GM19438 (cell line): ENCODE results near the gene ECE1.
"Not testable (repeated sequence)": the region's sequence is repeated elsewhere in the genome, so short reads cannot be mapped to it uniquely, and the experiment has no call there.

Experiments used
- ATAC-seq: cut with Tn5 transposase; IDR thresholded peaks from one replicate; pipeline ENCODE4 v1.9.1; 2021; ENCODE audit warnings: low read depth; ENCODE audit not compliant: unreplicated experiment

Gene ECE1

DNA sequence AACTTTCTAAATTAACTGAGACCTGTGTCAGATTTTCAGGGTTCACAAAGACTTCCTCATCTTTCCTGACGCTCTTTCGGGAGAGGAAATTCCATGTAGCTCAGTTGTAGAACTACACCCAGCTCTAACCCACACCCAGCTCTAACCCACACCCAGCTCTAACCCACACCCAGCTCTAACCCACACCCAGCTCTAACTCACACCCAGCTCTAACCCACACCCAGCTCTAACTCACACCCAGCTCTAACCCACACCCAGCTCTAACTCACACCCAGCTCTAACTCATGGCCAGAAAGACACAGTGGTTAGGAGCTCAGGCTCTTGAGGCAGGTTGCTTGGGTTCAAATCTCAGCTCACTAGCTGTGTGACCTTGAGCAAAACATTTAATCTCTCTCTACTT, 99.5 kb downstream of the ECE1 start:
- ATAC-seq, result not testable (repeated sequence)

DNA sequence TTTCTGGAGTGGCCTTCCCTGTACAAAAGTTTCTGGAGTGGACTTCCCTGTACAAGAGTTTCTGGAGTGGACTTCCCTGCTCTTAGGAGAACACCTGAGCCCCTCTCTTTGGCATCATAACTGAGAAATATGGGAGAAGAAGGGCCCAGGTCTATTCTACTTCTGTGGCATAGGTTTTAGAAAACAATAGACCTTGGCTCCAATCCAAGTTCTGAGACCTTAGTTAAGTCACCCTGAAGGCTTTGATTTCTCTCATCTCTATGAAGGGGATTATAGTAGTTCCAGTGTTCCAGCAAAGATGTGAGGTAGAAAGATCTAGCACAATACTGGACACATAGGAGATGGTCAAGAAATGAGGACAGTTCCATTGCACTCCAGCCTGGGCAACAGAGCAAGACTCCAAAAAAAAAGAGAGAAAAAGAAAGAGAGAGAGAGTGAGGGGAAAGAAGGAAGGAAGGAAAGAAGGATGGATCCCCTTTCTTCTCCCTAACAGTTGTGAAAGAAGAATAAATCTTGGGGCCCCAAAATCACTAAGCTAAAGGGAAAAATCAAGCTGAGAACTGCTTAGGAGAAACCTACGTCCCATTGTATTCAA, 100.3 kb downstream of the ECE1 start:
- ATAC-seq, result no peak

DNA sequence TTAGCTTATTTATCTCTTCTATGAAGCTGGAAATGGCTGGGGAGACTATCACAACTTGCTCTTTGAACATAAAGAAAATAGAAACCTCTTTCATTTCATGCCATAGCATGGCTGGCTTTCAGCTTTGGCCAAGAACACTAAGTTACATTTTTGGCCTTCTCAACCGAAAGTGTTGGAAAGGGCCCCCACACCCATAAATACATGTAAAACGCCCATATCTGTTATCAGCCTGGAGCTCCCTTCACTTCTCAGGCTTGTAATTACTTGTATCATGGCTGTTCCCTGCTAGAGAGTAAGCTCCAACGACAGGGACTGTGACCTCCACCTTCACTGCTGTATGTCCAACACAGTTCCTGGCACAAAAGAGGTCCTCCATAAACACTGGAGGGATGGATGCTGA, 100.8 kb downstream of the ECE1 start:
- ATAC-seq, result no peak

GRCh38 chr1:21188235-21188634, 102.0 kb downstream of the ECE1 start:
- no peak for ATAC-seq

DNA sequence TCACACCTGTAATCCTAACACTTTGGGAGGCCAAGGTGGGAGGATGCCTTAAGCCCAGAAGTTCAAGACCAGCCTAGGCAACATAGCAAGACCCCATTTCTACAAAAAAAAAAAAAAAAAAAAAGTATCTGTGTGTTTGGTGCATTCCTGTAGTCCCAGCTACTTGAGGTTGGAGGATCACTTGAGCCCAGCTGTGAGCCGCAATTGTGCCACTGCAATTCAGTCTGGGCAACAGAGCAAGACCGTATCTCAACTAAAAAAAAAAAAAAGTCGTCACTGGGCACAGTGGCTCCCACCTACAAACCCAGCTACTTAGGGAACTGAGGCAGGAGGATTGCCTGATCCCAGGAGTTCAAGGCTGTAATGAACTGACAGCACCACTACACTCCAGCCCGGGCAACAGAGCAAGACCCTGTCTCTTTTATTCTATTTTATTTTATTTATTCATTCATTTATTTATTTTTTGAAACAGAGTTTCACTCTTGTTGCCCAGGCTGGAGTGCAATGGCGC, 105.0 kb downstream of the ECE1 start:
- ATAC-seq, result no peak

- no peak for ATAC-seq
Measured at GRCh38 chr1:21184276-21184675, 106.0 kb downstream of the ECE1 start.

GRCh38 chr1:21182181-21182731, 108.0 kb downstream of the ECE1 start:
- ATAC-seq, result no peak

DNA sequence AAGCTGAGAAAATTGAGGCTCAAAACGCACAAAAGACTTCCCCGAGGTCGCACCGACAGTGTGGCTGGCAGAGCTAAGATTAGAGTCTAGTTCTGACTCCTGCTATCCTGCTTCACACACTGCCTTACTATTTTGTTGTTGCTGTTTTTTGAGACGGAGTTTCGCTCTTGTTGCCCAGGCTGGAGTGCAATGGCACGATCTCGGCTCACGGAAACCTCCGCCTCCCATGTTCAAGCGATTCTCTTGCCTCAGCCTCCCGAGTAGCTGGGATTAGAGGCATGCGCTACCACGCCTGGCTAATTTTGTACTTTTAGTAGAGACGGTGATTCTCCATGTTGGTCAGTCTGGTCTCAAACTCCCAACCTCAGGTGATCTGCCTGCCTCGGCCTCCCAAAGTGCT, 112.0 kb downstream of the ECE1 start:
- ATAC-seq, result not testable (repeated sequence)

- peak; percentile 76 for ATAC-seq
Measured at GRCh38 chr1:21176586-21177555, 113.4 kb downstream of the ECE1 start, which contains the start of gene EIF4G3. Gene EIF4G3 (minus strand): TSS chr1:21176897. CDS start chr1:21002742, 174,155 bp downstream.

GRCh38 chr1:21175670-21176581, 114.3 kb downstream of the ECE1 start:
- ATAC-seq, result peak; percentile 27

GRCh38 chr1:21175324-21175669, 115.0 kb downstream of the ECE1 start:
- ATAC-seq, result no peak

DNA sequence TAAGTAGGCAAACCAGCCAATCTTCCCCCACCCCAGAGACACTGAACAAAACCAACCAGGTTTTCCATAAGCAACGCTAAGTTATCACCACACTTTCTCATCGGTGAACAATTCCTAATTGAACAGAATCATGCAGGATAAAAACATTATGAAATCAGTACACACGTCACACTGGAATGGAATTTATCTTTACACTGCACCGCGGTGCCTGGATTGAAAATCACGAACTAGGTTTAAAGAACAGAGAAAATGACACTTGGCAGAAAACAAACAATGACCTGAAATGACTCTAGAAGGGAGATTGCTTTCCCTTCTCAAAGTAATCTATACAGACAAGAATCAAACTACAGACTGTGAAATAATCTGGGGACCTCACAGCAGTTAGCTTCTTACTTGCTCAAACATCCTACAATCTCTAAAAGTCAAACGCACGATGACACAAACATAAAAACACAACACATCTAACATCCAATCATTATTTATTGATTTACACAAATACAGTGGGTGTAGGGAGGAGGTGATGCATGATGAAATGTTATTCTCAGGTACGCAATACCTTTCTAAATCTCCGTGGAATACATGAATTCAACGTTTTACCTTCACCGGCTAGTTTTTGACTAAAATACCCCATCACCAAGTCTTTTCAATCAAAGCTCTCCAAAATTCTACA, 115.5 kb downstream of the ECE1 start:
- ATAC-seq, result no peak

- no peak for ATAC-seq
Measured at GRCh38 chr1:21174230-21174629, 116.0 kb downstream of the ECE1 start.

GRCh38 chr1:21173096-21173495, 117.2 kb downstream of the ECE1 start:
- ATAC-seq, result not testable (repeated sequence)

GRCh38 chr1:21170837-21171236, 119.4 kb downstream of the ECE1 start:
- ATAC-seq, result not testable (repeated sequence)

- no peak for ATAC-seq
Measured at GRCh38 chr1:21168444-21168843, 121.8 kb downstream of the ECE1 start.
